GM23338 (cell line): ENCODE data around the gene TAGLN. TPM values are rescaled to one million over a fixed set of nuclear protein-coding genes. Genes with fewer than 3 reads are reported as not detected.

ENCODE experiments used
- ATAC-seq: fragments of 200-7000 bp; cut with Tn5 transposase; 3 replicates; pipeline ENCODE4 v1.9.1; 2020
- DNase-seq: peaks from one replicate; pipeline ENCODE4 v3.0.0-alpha.2; 2015; ENCODE audit warnings: low spot score
- H2AFZ ChIP-seq: fragments of 200-600 bp; sonication (generic); 2 replicates; pipeline ENCODE4 v1.8.0; 2016; ENCODE audit warnings: antibody characterized with exemption, mild to moderate bottlenecking, moderate library complexity
- H3F3A ChIP-seq: fragments of 200-600 bp; sonication (generic); replicated peaks from 2 replicates; pipeline ENCODE4 v1.8.0; 2017; ENCODE audit warnings: antibody characterized with exemption, mixed run types, low read depth
- H3K27ac ChIP-seq: fragments of 200-600 bp; sonication (generic); 2 replicates; pipeline ENCODE4 v1.6.1; 2016; ENCODE audit warnings: low read depth
- H3K27me3 ChIP-seq: fragments of 200-600 bp; sonication (generic); 2 replicates; pipeline ENCODE4 v1.8.0; 2016; ENCODE audit warnings: mild to moderate bottlenecking, mixed run types, moderate library complexity; ENCODE audit not compliant: insufficient read depth
- H3K36me3 ChIP-seq: fragments of 200-600 bp; sonication (generic); 2 replicates; pipeline ENCODE4 v1.8.0; 2016; ENCODE audit warnings: mild to moderate bottlenecking; ENCODE audit not compliant: insufficient read depth
- H3K4me1 ChIP-seq: fragments of 200-600 bp; sonication (generic); 2 replicates; pipeline ENCODE4 v1.8.0; 2016; ENCODE audit warnings: mild to moderate bottlenecking, moderate library complexity; ENCODE audit not compliant: insufficient read depth
- H3K4me2 ChIP-seq: fragments of 200-600 bp; sonication (generic); 2 replicates; pipeline ENCODE4 v1.7.1; 2017; ENCODE audit warnings: mixed run types
- H3K4me3 ChIP-seq: fragments of 200-600 bp; sonication (generic); 2 replicates; pipeline ENCODE4 v1.6.1; 2016; ENCODE audit warnings: mixed run types
- H3K79me2 ChIP-seq: fragments of 200-600 bp; sonication (generic); replicated peaks from 2 replicates; pipeline ENCODE4 v1.8.0; 2017; ENCODE audit warnings: mild to moderate bottlenecking; ENCODE audit not compliant: insufficient read depth
- H3K9me2 ChIP-seq: fragments of 200-600 bp; sonication (generic); 2 replicates; pipeline ENCODE4 v1.8.0; 2017; ENCODE audit not compliant: insufficient read depth
- H4K20me1 ChIP-seq: fragments of 200-600 bp; sonication (generic); replicated peaks from 2 replicates; pipeline ENCODE4 v1.8.0; 2017; ENCODE audit warnings: mild to moderate bottlenecking; ENCODE audit not compliant: insufficient read depth
- H3K27ac Mint-ChIP-seq: 2 replicates; pipeline ENCODE4 v1.8.0; 2020; ENCODE audit warnings: inconsistent platforms, mild to moderate bottlenecking, moderate library complexity, mixed read lengths
- H3K27me3 Mint-ChIP-seq: 3 replicates; pipeline ENCODE4 v1.8.0; 2022; ENCODE audit warnings: low read depth, mild to moderate bottlenecking, moderate library complexity, mixed read lengths, inconsistent platforms; ENCODE audit not compliant: insufficient read depth, poor library complexity
- H3K36me3 Mint-ChIP-seq: 3 replicates; pipeline ENCODE4 v1.8.0; 2021; ENCODE audit warnings: low read depth, mild to moderate bottlenecking, inconsistent platforms, moderate library complexity, mixed read lengths
- H3K4me1 Mint-ChIP-seq: 3 replicates; pipeline ENCODE4 v1.8.0; 2020; ENCODE audit warnings: mild to moderate bottlenecking, inconsistent platforms, mixed read lengths
- H3K4me3 Mint-ChIP-seq: 3 replicates; pipeline ENCODE4 v1.8.0; 2021; ENCODE audit warnings: moderate library complexity, mild to moderate bottlenecking, inconsistent platforms, mixed read lengths
- H3K9me3 Mint-ChIP-seq: 3 replicates; pipeline ENCODE4 v1.8.0; 2020; ENCODE audit warnings: moderate library complexity, mild to moderate bottlenecking, inconsistent platforms, mixed read lengths
- CREB1 ChIP-seq: fragments of 250-450 bp; sonication (Bioruptor Pico); IDR thresholded peaks from 2 replicates; pipeline ENCODE4 v1.5.0; 2020; ENCODE audit warnings: low read depth, mild to moderate bottlenecking, moderate library complexity
- CTCF ChIP-seq, 2 experiments: fragments of 200-600 bp in 1 of 2; sonication (generic) in 1 of 2; conservative IDR thresholded peaks; 2 replicates each; pipeline versions ENCODE4 v1.5.1 to v1.6.1; 2016 to 2017; ENCODE audit warnings: antibody characterized with exemption in 2 of 2, low read depth in 2 of 2, mild to moderate bottlenecking in 2 of 2, moderate library complexity in 1 of 2
- EZH2 ChIP-seq: fragments of 200-600 bp; sonication (generic); IDR thresholded peaks from one replicate; pipeline ENCODE4 v1.8.0; 2017; ENCODE audit warnings: antibody characterized with exemption, mild to moderate bottlenecking, low read depth; ENCODE audit not compliant: unreplicated experiment
- EZH2phosphoT487 ChIP-seq: fragments of 200-600 bp; sonication (generic); IDR thresholded peaks from one replicate; pipeline ENCODE4 v1.8.1; 2018; ENCODE audit warnings: antibody characterized with exemption; ENCODE audit not compliant: unreplicated experiment
- JUNB ChIP-seq: IDR thresholded peaks from one replicate; pipeline ENCODE4 v1.6.1; 2016; ENCODE audit warnings: antibody characterized with exemption; ENCODE audit not compliant: unreplicated experiment
- NANOG ChIP-seq: IDR thresholded peaks from 2 replicates; pipeline ENCODE4 v1.6.1; 2016; ENCODE audit warnings: antibody characterized with exemption, borderline replicate concordance
- POLR2AphosphoS5 ChIP-seq: IDR thresholded peaks from 2 replicates; pipeline ENCODE4 v1.6.1; 2016; ENCODE audit warnings: antibody characterized with exemption, low read depth
- STAT1 ChIP-seq: IDR thresholded peaks from one replicate; pipeline ENCODE4 v1.6.1; 2016; ENCODE audit warnings: antibody characterized with exemption; ENCODE audit not compliant: unreplicated experiment
- ZNF114 ChIP-seq: fragments of 250-450 bp; sonication (Bioruptor Pico); IDR thresholded peaks from 2 replicates; pipeline ENCODE4 v1.5.0; 2020; ENCODE audit warnings: mild to moderate bottlenecking, moderate library complexity
- ZNF331 ChIP-seq: fragments of 250-450 bp; sonication (Bioruptor Pico); IDR thresholded peaks from 2 replicates; pipeline ENCODE4 v1.5.0; 2020; ENCODE audit warnings: low read depth, mild to moderate bottlenecking, moderate library complexity
- polyA plus RNA-seq: library from polyadenylated mRNA; unstranded; fragments of >200 nt; fragmentation: Nextera tagmentation; extraction: Ambion mirVana; gene quantifications from 2 replicates; pipeline ENCODE4 v1.2.1, GENCODE V29; 2016
- total RNA-seq: library from RNA; depleted of rRNA; stranded (reverse); fragments of >200 nt; shearing (Covaris generic); gene quantifications from 2 replicates; pipeline ENCODE4 v1.2.3, GENCODE V29; 2014
- TF ChIP-seq, protein P1 (sequence below): IDR thresholded peaks from 2 replicates; pipeline ENCODE4 v1.6.1; 2016; ENCODE audit warnings: antibody characterized with exemption
- TF ChIP-seq, protein P2 (sequence below): IDR thresholded peaks from one replicate; pipeline ENCODE4 v1.6.1; 2018; ENCODE audit warnings: antibody characterized with exemption; ENCODE audit not compliant: unreplicated experiment
- TF ChIP-seq, protein P3 (sequence below): fragments of 250-450 bp; sonication (Bioruptor Pico); IDR thresholded peaks from 2 replicates; pipeline ENCODE4 v1.5.0; 2020; ENCODE audit warnings: mild to moderate bottlenecking, moderate library complexity

TAGLN gene
- total and polyA plus RNA-seq, 2 experiments from 2014 or later = 86.8 to 130 TPM

GRCh38 chr11:117230286-117230961 lies 31.3 kb downstream of the TAGLN start:
- Histone ChIP-seq H3K79me2 (peaks cover 39% of the 10 kb centered on the region), H3K4me1 (peaks cover 7% of the 10 kb centered on the region), H3K27ac (no peak overlapping the region), H2AFZ (no peak overlapping the region), H3F3A (peaks cover 7% of the 10 kb centered on the region; the same call in 1 of the 2 replicates), H3K4me3 (no peak overlapping the region), H3K9me2 (no peaks in the 10 kb centered on the region), H3K4me2 (peak overlapping the region; percentile 80; the same call in 1 of the 2 replicates), H3K36me3 (no peaks in the 10 kb centered on the region), H4K20me1 (peaks cover 7% of the 10 kb centered on the region; the same call in 1 of the 2 replicates), H3K27me3 (no peaks in the 10 kb centered on the region)
- Mint-ChIP-seq H3K9me3 (no peaks in the 10 kb centered on the region), H3K4me3 (peak overlapping the region; percentile 95), H3K27ac (no peak overlapping the region), H3K27me3 (peaks cover 15% of the 10 kb centered on the region), H3K36me3 (peaks cover 16% of the 10 kb centered on the region), H3K4me1 (peaks cover 25% of the 10 kb centered on the region)
- TF ChIP-seq ZNF114 (CRISPR knock-in tag) (no peak), CREB1 (CRISPR knock-in tag) (no peak), ZNF331 (no peak), JUNB (no peak), EZH2 (no peak), STAT1 (no peak), NANOG (no peak), EZH2phosphoT487 (no peak), POLR2AphosphoS5 (no peak), CTCF (conservative IDR thresholded peaks at IDR 0.05; ENCODE audit: low read depth in 2 of 2) (no peak)
- TF ChIP-seq, protein P1, sequence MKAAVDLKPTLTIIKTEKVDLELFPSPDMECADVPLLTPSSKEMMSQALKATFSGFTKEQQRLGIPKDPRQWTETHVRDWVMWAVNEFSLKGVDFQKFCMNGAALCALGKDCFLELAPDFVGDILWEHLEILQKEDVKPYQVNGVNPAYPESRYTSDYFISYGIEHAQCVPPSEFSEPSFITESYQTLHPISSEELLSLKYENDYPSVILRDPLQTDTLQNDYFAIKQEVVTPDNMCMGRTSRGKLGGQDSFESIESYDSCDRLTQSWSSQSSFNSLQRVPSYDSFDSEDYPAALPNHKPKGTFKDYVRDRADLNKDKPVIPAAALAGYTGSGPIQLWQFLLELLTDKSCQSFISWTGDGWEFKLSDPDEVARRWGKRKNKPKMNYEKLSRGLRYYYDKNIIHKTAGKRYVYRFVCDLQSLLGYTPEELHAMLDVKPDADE = no peak
- TF ChIP-seq, protein P2, sequence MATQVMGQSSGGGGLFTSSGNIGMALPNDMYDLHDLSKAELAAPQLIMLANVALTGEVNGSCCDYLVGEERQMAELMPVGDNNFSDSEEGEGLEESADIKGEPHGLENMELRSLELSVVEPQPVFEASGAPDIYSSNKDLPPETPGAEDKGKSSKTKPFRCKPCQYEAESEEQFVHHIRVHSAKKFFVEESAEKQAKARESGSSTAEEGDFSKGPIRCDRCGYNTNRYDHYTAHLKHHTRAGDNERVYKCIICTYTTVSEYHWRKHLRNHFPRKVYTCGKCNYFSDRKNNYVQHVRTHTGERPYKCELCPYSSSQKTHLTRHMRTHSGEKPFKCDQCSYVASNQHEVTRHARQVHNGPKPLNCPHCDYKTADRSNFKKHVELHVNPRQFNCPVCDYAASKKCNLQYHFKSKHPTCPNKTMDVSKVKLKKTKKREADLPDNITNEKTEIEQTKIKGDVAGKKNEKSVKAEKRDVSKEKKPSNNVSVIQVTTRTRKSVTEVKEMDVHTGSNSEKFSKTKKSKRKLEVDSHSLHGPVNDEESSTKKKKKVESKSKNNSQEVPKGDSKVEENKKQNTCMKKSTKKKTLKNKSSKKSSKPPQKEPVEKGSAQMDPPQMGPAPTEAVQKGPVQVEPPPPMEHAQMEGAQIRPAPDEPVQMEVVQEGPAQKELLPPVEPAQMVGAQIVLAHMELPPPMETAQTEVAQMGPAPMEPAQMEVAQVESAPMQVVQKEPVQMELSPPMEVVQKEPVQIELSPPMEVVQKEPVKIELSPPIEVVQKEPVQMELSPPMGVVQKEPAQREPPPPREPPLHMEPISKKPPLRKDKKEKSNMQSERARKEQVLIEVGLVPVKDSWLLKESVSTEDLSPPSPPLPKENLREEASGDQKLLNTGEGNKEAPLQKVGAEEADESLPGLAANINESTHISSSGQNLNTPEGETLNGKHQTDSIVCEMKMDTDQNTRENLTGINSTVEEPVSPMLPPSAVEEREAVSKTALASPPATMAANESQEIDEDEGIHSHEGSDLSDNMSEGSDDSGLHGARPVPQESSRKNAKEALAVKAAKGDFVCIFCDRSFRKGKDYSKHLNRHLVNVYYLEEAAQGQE = no peak
- TF ChIP-seq, protein P3, sequence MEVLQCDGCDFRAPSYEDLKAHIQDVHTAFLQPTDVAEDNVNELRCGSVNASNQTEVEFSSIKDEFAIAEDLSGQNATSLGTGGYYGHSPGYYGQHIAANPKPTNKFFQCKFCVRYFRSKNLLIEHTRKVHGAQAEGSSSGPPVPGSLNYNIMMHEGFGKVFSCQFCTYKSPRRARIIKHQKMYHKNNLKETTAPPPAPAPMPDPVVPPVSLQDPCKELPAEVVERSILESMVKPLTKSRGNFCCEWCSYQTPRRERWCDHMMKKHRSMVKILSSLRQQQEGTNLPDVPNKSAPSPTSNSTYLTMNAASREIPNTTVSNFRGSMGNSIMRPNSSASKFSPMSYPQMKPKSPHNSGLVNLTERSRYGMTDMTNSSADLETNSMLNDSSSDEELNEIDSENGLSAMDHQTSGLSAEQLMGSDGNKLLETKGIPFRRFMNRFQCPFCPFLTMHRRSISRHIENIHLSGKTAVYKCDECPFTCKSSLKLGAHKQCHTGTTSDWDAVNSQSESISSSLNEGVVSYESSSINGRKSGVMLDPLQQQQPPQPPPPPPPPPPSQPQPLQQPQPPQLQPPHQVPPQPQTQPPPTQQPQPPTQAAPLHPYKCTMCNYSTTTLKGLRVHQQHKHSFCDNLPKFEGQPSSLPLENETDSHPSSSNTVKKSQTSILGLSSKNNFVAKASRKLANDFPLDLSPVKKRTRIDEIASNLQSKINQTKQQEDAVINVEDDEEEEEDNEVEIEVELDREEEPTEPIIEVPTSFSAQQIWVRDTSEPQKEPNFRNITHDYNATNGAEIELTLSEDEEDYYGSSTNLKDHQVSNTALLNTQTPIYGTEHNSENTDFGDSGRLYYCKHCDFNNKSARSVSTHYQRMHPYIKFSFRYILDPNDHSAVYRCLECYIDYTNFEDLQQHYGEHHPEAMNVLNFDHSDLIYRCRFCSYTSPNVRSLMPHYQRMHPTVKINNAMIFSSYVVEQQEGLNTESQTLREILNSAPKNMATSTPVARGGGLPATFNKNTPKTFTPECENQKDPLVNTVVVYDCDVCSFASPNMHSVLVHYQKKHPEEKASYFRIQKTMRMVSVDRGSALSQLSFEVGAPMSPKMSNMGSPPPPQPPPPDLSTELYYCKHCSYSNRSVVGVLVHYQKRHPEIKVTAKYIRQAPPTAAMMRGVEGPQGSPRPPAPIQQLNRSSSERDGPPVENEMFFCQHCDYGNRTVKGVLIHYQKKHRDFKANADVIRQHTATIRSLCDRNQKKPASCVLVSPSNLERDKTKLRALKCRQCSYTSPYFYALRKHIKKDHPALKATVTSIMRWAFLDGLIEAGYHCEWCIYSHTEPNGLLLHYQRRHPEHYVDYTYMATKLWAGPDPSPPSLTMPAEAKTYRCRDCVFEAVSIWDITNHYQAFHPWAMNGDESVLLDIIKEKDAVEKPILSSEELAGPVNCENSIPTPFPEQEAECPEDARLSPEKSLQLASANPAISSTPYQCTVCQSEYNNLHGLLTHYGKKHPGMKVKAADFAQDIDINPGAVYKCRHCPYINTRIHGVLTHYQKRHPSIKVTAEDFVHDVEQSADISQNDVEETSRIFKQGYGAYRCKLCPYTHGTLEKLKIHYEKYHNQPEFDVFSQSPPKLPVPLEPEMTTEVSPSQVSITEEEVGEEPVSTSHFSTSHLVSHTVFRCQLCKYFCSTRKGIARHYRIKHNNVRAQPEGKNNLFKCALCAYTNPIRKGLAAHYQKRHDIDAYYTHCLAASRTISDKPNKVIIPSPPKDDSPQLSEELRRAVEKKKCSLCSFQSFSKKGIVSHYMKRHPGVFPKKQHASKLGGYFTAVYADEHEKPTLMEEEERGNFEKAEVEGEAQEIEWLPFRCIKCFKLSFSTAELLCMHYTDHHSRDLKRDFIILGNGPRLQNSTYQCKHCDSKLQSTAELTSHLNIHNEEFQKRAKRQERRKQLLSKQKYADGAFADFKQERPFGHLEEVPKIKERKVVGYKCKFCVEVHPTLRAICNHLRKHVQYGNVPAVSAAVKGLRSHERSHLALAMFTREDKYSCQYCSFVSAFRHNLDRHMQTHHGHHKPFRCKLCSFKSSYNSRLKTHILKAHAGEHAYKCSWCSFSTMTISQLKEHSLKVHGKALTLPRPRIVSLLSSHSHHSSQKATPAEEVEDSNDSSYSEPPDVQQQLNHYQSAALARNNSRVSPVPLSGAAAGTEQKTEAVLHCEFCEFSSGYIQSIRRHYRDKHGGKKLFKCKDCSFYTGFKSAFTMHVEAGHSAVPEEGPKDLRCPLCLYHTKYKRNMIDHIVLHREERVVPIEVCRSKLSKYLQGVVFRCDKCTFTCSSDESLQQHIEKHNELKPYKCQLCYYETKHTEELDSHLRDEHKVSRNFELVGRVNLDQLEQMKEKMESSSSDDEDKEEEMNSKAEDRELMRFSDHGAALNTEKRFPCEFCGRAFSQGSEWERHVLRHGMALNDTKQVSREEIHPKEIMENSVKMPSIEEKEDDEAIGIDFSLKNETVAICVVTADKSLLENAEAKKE (CRISPR knock-in tag) = no peak
- DNase-seq = no peak
- ATAC-seq = no peak
